K562 (cell line): Measurements from ENCODE around the gene ATP2B1.

Source experiments
- CHD1 ChIP-seq: fragments of 200-600 bp; sonication (generic); IDR thresholded peaks from one replicate; pipeline ENCODE4 v1.6.1; 2012; ENCODE audit warnings: mild to moderate bottlenecking, moderate library complexity, low read length, inconsistent platforms
- GATAD2B ChIP-seq: fragments of 450-650 bp; IDR thresholded peaks from 2 replicates; pipeline ENCODE4 v1.6.1; 2017; ENCODE audit warnings: mild to moderate bottlenecking, borderline replicate concordance
- POLR2AphosphoS5 ChIP-seq: IDR thresholded peaks from 2 replicates; pipeline ENCODE4 v1.6.1; 2011; ENCODE audit warnings: mild to moderate bottlenecking, low read depth, low read length, moderate library complexity; ENCODE audit not compliant: control insufficient read depth, insufficient read depth
- ZBTB7A ChIP-seq: IDR thresholded peaks from 2 replicates; pipeline ENCODE4 v1.6.1; 2011; ENCODE audit warnings: low read depth, mild to moderate bottlenecking, low read length, moderate library complexity, borderline replicate concordance; ENCODE audit not compliant: control insufficient read depth

GRCh38 chr12:89748791-89749190 is 40.2 kb upstream of the ATP2B1 start:
- TF ChIP-seq CHD1, result no peak
- no peak for TF ChIP-seq ZBTB7A
- no peak for TF ChIP-seq POLR2AphosphoS5
- TF ChIP-seq GATAD2B, result no peak
